Cerebellar nuclear complex (tissue), 1 donor: ENCODE data around the gene GOLGA8N.
"Not testable (repeated sequence)": the region's sequence is repeated elsewhere in the genome, so short reads cannot be mapped to it uniquely, and the experiment has no call there.

Source experiments
- DNase-seq, 2 experiments: peaks; one replicate each; lab custom pipeline; 2025; lab: John Stamatoyannopoulos, UW

The GOLGA8N gene

DNA sequence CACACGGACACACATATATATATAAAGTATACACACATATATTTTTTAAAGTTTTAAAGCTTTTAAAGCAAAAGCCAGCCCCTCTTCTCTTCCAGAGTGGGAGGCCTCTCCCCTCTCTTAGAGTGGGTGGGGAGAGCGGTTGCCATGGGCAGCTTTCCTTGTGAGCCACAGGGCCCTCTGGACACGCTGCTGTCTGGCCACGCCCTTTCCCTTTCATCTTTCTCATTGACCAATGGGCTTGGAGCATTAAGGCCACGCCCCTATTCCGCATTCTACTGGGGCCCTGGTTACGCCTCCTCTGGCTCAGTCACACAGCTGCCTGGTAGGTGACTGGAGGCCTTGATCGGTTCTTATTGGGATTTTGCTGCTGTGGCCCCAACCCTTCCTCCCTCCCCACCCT is at the start of gene GOLGA8N:
Gene GOLGA8N (plus strand): TSS at position 306 of the 400 bp plus-strand sequence.
- not testable (repeated sequence) for DNase-seq

DNA sequence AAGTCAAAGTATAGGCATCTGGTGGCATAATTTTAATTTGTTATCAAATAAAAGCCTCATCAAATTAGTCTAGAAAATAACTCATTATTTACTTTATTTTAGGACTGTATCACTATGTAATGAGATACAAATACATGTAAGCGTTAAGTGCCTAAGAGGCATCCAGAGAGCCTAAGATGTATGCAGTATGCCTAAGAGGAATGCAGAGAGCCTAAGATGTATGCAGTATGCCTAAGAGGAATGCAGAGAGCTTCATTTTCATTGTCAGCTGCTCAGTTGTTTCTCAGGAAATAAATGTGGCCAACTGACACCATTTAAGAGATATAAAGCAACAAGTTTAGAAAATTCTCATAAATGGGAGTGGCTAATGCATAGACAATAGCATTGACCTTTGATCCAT is 49.8 kb upstream of the GOLGA8N start:
- DNase-seq = not testable (repeated sequence)

DNA sequence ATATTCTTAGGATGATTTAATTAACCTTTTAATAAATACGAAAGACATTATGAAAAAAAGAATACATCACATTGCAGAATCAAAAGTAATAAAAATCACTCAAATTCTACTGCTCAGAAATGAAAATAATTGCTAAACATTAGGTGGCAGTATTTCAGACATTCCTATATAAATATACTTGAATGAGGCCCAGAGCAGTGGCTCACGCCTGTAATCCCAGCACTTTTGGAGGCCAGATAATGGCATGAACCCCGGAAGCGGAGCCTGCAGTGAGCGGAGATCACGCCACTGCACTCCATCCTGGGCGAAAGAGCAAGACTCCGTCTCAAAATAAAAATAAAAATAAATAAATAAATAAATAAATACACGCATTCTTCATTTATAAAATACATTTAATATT is 48.1 kb upstream of the GOLGA8N start:
- not testable (repeated sequence) for DNase-seq

DNA sequence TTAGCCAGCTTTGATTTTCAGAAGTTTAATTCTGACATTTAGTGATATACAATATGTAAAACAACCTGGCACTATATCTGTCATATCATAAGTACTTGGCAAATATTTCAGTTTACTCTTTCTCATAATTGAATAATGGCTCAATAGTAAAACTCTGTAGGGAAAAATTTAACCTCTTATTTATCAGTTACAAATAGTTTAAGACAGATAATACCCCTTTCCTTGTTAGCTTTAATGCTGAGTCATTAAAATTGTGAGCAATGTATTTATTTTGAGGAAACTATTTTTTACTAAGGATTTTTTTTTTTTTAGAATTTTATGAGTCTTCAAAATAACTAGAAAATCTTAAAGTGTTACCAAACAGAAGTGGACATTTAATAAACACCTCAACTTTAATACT is 38.7 kb upstream of the GOLGA8N start:
- DNase-seq = not testable (repeated sequence)

DNA sequence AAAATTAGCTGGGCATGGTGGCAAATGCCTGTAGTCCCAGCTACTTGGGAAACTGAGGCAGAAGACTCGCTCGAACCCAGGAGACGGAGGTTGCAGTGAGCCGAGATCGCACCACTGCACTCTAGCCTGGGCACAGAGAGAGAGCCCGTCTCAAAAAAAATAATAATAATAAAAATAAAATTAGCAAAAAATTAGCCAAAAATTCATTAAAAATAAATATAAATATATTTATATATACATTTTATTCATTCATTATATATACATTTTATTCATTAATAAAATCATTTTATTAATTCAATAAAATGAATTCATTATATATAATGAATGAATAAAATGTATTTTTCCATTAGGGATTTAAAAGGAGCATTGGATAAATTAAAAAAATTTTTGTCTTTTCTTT is 31.1 kb upstream of the GOLGA8N start:
- not testable (repeated sequence) for DNase-seq

DNA sequence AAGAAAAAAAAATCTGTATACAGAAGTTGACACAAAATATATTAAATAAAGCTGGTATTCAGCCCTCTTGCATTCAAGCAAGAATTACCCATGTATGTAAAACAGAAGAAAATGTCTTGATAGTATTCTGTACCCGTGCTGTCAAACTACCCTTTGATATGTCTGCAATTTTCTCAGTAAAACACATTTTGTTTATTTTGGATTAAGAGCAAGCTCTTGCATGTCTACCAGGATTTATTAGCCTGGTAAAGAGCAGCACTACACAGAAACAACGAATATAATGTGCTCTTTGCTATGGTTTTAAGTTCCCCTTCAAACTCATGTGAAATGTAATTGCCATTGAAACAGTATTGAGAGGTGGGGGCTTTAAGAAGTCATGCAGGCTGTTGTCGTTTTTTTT is 24.3 kb upstream of the GOLGA8N start:
- DNase-seq = not testable (repeated sequence)

DNA sequence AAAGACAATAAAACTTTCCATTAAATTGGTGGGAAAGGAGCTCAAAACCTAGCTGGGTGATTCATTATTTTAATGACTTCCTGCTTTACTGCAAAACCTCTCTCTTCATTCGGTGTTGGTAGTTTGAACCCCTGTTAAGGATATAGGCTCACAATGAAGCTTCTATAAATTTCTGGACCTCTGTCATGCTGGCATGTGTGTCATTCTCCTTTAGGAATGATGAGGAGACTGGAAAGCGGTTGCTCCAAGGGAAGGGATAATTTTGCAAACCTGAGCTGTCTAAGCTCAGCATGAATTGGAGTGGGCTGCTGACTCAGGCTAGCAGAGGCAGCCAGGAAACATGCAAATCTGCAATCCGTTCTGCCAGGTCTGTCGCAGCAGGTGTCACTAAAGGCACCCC is 14.8 kb upstream of the GOLGA8N start:
- DNase-seq = not testable (repeated sequence)

DNA sequence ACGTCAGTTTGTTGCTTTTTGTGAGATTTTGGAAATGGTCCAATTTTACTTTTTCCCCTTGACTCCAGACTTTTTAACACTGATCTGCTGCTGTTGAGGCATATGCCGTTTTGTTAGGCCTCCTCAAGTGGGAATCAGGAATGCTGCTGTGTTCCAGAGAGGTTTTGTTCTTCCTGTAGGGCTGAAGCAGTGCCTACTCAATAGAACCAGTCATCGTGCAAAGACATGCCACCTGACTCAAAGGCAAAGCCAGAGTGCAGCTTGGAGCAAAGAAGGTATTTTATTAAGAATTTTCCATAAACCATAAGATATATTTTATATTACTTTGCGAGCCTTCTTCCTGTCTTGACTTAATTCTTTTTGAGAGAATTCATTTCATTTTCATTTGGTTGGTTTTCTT is 7.4 kb upstream of the GOLGA8N start:
- DNase-seq = not testable (repeated sequence)

DNA sequence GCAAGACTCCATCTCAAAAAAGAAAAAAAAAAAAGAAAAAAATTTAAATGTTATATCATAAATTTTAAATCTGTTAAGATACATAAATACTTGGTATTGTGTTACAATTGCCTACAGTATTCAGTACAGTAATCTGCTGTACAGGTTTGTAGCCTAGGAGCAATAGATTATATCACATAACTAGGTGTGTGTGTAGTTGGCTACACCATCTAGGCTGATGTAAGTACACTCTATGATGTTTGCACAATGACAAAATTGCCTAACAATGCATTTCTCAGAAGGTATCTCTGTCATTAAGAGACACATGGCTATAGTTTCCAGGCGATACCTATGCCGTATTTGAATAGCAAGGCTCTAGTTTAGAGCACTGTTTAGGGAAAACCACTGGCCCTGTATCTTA is 16.3 kb downstream of the GOLGA8N start:
- not testable (repeated sequence) for DNase-seq

DNA sequence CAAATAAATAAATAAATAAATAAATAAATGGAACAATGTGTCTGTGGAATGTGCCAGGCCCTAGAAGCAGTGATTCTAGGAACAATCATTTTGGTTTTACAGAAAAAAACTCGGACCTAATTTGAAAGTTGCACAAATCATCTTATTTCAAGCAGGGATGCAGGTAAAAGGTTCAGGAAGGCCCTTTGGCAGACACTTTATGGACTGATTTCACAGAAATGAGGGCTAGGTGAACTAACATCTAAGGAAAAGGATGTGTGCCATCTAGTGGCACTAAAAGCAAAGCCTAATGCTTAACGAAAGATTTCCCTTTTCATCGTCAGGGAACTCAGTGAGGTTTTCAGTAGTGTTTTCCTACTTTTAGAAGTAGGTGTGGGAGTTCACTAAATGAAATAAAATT is 17.5 kb downstream of the GOLGA8N start:
- DNase-seq = not testable (repeated sequence)

DNA sequence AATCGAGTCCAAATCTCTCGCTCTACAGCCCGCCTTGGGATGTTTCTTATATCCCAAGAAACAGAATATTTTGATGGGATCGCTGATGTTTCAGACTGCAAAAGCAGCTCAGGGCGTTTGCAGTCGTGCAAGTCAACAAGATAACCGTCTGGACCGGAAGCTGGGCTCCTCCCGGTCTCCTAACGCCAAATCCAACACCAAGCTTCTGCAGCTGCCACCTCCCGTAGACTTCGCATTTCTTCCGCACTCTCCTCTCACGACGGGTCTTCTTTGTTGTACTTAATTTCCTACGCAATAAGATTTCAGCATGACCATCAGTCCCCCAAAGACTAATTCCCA is 21.4 kb downstream of the GOLGA8N start:
- not testable (repeated sequence) for DNase-seq

DNA sequence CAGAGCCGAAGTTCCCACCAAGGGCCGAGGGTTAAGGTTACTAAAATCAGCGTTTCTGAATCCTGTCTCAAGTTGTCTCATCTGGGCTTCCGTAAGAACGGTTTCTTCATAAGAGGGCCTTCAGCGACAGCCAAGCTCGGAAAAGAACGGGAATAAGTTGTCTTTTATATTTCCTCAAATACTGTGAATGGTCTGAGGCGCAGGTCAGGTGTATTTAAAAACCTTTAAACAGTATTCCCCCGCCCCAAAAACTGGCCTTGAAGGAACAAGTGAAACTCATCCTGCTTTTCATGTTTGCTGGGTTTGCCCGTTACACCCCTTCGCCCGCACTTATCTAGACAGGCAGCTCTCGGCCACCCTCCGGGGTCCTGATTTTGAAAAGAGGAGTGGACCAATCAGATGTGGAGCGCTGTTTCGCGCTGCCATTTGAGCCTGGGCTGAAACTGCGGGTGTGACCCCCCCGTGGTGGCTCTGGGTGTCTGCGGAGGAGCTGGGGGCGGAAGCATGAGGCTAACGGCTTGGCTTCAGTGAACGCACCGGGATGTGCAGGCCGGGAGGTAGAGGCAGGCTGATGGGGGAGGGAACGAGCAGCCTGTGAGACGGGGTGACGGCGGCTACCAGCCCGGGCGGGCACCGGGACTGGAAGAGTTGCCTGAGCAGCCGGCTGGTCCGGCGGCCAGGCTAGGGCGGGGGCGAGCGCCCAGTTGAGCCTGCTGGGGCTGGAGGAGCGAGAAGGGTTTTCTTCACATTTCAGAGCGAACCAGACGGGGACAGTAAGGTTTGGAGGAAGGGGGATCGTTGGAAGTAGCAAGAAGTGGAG is 22.0 kb downstream of the GOLGA8N start, which contains the start of gene ARHGAP11A:
Gene ARHGAP11A (plus strand): TSS at position 454 of the 820 bp plus-strand sequence. CDS start 708 bp downstream, outside the sequence.
- DNase-seq = not testable (repeated sequence)

DNA sequence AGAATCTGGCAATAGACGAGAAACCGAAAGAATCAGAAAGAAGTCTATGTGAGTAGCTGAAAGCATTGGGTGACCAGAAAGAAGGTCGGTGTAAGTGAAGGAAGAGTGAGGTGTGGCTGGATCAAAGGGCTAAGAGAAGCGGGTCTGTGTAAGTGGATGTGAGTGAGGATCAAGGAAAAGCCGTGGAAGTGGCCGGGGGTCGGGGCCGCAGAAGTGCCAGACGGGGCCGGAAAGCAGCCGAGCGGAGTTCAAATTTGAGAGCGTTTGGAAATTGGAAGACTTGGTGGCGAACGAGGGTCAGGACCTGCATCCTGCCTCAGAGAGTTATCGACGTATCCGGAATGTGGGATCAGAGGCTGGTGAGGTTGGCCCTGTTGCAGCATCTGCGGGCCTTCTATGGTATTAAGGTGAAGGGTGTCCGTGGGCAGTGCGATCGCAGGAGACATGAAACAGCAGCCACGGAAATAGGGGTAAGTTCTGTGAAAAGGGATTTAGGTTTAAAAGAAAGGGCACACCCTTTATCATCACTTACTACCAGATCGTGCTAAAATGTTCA is 22.7 kb downstream of the GOLGA8N start:
- not testable (repeated sequence) for DNase-seq

DNA sequence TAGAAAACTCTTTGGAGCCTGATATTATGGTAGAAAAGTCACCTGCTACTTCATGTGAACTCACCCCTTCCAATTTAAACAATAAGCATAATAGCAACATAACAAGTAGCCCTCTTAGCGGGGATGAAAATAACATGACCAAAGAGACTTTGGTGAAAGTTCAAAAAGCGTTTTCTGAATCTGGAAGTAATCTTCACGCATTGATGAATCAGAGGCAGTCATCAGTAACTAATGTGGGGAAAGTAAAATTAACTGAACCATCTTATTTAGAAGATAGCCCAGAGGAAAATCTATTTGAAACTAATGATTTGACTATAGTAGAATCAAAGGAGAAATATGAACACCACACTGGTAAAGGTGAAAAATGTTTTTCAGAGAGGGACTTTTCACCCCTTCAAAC is 43.2 kb downstream of the GOLGA8N start:
- DNase-seq = no peak

DNA sequence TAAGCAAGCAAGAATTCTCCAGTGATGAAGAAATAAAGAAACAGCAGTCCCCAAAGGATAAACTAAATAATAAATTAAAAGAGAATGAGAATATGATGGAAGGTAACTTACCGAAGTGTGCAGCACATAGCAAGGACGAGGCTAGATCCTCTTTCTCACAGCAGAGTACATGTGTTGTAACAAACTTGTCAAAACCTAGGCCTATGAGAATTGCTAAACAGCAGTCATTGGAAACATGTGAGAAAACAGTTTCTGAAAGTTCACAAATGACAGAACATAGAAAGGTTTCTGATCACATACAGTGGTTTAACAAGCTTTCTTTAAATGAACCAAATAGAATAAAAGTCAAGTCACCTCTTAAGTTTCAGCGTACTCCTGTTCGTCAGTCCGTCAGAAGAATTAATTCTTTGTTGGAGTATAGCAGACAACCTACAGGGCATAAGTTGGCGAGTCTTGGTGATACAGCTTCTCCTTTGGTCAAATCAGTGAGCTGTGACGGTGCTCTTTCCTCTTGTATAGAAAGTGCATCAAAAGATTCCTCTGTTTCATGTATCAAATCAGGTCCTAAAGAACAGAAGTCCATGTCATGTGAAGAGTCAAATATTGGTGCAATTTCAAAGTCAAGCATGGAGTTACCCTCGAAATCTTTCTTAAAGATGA is 43.8 kb downstream of the GOLGA8N start:
- DNase-seq = no peak

DNA sequence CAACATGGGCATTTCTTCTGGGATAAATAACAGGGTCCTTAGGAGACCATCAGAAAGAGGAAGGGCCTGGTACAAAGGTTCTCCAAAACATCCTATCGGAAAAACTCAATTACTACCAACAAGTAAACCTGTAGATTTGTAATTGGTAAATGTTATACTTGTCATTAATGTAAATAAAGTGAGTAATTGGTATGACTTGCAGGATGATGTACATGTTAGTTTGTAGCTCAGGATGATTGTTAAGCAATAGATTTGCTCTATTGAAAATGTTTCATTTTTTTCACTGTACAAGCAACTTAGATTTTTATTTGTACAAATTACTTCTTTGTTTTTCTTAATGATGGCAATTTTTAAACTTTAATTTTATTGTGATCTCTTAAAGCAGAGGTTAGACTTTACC is 44.4 kb downstream of the GOLGA8N start:
- no peak for DNase-seq

DNA sequence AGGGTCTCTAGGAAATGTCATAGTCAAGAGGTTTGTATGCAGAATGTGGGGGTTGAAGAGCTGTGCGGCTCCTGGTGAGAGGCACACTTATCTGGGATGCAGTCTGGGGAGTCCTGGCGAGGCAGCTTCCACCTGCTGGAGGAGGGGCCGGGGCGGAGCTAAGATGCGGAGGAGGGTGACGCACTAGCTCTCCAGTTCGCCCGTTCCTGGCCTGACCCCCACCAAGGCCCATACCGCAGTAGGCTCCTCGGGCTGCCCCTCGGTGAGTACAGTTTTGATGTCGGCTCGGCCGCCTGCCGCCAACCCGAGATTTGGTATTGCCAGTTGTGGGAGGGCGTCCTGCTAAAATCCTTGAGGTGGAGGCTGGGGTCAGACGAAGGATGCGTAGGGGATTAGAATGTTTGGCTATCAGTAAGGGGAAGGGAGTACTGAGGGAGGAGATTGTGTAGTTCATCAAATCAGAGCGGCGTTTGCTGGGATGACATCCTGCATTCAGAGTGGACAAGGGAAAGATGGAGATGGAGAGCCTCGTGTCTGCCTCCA is 48.3 kb downstream of the GOLGA8N start, which contains the start of gene SCG5:
Gene SCG5 (plus strand): TSS at position 194 of the 543 bp plus-strand sequence. CDS start 1,883 bp downstream, outside the sequence.
- DNase-seq = peak; percentile 49 to 79

DNA sequence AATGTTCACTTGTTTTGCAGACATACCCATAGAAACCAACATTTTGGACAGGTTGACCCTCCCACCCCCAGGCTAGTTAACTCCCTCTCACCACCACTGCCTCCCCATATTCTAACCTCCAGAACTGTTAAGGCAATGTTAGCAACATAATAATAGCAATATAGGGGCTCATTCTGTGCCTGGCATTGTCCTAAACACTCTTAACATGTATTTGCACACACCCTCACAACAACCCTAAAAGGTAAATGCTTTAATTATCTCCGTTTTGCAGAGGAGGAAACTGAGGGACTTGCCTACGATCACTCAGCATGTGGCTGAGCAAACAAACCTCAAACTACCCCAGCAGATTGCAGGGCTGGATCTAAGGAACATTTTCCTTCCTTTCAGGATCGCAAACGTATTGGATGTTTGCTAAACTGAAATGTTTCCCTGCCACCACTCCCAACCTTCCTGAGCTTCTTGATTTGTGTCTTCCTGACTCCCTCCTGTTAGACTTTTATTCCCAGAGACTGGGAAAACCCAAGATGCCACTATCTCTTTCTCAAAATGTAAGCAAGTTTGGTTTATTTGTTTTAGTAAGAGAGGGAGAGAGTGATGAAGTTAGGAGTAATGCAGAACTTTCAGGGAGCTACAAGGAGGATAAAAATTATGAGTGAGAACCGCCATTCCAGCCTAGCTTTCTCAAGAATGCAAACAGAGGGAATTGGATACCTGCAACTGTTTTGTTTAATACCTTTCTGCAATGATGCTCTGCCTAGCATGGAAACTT is 49.6 kb downstream of the GOLGA8N start:
- no peak for DNase-seq

DNA sequence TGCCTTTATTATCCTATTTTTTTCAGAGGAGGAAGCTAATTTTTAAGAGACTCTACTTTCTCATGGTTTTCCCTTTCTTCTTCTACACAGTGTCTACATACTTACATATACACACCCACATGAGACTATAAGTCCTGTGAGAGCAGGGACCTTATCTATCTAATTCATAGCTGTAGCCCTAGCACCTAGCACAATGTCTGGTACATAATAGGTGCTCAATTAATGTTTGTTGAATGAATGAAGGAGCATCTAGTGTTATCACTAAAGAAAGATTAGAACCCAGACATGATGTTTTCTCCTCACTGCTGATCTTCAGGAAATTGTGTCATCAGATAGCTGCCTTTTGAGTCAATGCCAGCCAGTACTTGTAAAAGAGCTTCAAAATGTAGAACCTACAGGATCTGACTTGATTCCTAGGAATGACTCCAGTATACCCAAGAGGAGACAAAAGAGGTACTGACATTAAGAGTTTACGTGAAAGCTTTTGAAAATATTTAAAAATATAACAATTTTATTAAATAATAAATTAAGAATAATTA is 50.7 kb downstream of the GOLGA8N start:
- no peak for DNase-seq

DNA sequence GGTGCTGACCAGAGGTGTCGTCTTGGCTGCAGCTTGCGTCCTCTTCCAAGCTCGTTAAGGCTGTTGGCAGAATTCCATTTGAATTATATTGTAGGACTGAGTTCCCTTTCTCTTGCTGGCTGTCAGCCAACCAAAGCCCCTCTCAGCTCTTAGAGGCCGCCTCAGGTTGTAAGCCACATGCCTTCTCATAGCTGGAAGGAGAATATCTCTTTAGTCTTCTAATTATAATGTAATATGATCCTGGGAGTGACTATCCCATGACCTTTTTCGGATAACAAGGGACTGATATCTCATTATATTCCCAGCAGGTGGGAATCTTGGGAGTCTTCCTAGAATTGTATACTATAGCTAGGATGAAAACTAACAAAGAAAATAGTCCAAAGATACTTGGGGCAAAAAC is 53.0 kb downstream of the GOLGA8N start:
- no peak for DNase-seq

DNA sequence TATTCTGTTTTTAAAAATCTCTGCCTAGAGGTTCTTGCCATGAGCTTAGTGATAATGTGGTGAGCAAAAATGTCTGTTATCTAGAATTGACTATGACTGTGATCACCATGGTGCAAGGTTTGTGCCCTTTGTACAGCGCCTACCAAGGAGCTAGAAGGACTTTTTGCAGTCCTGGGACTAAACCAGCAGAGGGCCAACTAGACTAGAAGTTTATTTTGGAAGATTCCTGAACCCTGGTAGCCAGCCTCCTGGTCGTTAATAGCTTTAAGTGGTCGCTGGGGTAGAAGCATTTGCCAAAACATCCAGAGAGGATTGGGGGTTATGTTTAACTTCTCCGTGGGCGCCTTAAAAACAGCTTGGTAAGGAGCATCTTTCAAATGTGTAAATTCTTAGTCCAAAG is 56.1 kb downstream of the GOLGA8N start:
- DNase-seq = no peak
